Neural cell (in vitro differentiated cells): ENCODE data around the gene PTK6. TPM values are rescaled to one million over a fixed set of nuclear protein-coding genes. Genes with fewer than 3 reads are reported as not detected.

Experiments used
- H2AFZ ChIP-seq: fragments of 200-600, 300-800 bp; sonication (generic), shearing (Covaris generic); 2 replicates; pipeline ENCODE4 v1.6.0; 2014; ENCODE audit warnings: low read depth, mild to moderate bottlenecking, antibody characterized with exemption, low read length, moderate library complexity
- H3F3A ChIP-seq: fragments of 200-600 bp; shearing (Covaris generic); 2 replicates; pipeline ENCODE4 v1.6.1; 2016; ENCODE audit warnings: mild to moderate bottlenecking, moderate library complexity, mixed read lengths, antibody characterized with exemption, low read length; ENCODE audit not compliant: insufficient read depth, poor library complexity, severe bottlenecking
- H3K27ac ChIP-seq: fragments of 200-600, 300-800 bp; sonication (generic), shearing (Covaris generic); 2 replicates; pipeline ENCODE4 v1.5.1; 2014; ENCODE audit warnings: mild to moderate bottlenecking, low read length, moderate library complexity
- H3K27me3 ChIP-seq: fragments of 300-800, 200-600 bp; sonication (generic), shearing (Covaris generic); 2 replicates; pipeline ENCODE4 v1.6.0; 2014; ENCODE audit warnings: mild to moderate bottlenecking, low read depth, low read length, moderate library complexity; ENCODE audit not compliant: insufficient read depth
- H3K36me3 ChIP-seq: fragments of 300-800, 200-600 bp; sonication (generic), shearing (Covaris generic); 2 replicates; pipeline ENCODE4 v1.5.1; 2014; ENCODE audit warnings: mild to moderate bottlenecking, antibody characterized with exemption, low read length, moderate library complexity; ENCODE audit not compliant: insufficient read depth
- H3K4me2 ChIP-seq: fragments of 300-800, 200-600 bp; sonication (generic), shearing (Covaris generic); 2 replicates; pipeline ENCODE4 v1.6.0; 2014; ENCODE audit warnings: mild to moderate bottlenecking, low read length
- H3K4me3 ChIP-seq: fragments of 300-800, 200-600 bp; sonication (generic), shearing (Covaris generic); 2 replicates; pipeline ENCODE4 v1.5.1; 2014; ENCODE audit warnings: mild to moderate bottlenecking, low read length, moderate library complexity
- H3K79me2 ChIP-seq: fragments of 200-600 bp; shearing (Covaris generic); replicated peaks from 2 replicates; pipeline ENCODE4 v1.6.0; 2014; ENCODE audit warnings: mild to moderate bottlenecking, low read length, moderate library complexity; ENCODE audit not compliant: insufficient read depth
- H3K9ac ChIP-seq: fragments of 300-800, 200-600 bp; sonication (generic), shearing (Covaris generic); 2 replicates; pipeline ENCODE4 v1.6.1; 2016; ENCODE audit warnings: mild to moderate bottlenecking, low read length, mixed read lengths
- H3K9me2 ChIP-seq: fragments of 200-600 bp; shearing (Covaris generic); 2 replicates; pipeline ENCODE4 v1.6.1; 2016; ENCODE audit warnings: mild to moderate bottlenecking, low read length, mixed read lengths; ENCODE audit not compliant: insufficient read depth
- H3K9me3 ChIP-seq: fragments of 200-600, 300-800 bp; sonication (generic), shearing (Covaris generic); 2 replicates; pipeline ENCODE4 v1.6.1; 2016; ENCODE audit warnings: mild to moderate bottlenecking, mixed run types, low read length, moderate library complexity, mixed read lengths
- H4K20me1 ChIP-seq: fragments of 200-600 bp; shearing (Covaris generic); 2 replicates; pipeline ENCODE4 v1.6.1; 2016; ENCODE audit warnings: mild to moderate bottlenecking, mixed run types; ENCODE audit not compliant: insufficient read depth
- CTCF ChIP-seq: fragments of 450-650 bp; IDR thresholded peaks from 2 replicates; pipeline ENCODE4 v1.5.1; 2014; ENCODE audit warnings: antibody characterized with exemption, mild to moderate bottlenecking, moderate library complexity; ENCODE audit not compliant: poor library complexity, severe bottlenecking
- EP300 ChIP-seq: fragments of 450-650 bp; conservative IDR thresholded peaks from 2 replicates; pipeline ENCODE4 v1.6.1; 2014; ENCODE audit warnings: antibody characterized with exemption, mild to moderate bottlenecking, moderate library complexity; ENCODE audit not compliant: poor library complexity, severe bottlenecking
- EZH2 ChIP-seq: fragments of 200-600, 300-800 bp; shearing (Covaris generic), sonication (generic); IDR thresholded peaks from 2 replicates; pipeline ENCODE4 v1.6.1; 2014; ENCODE audit warnings: antibody characterized with exemption, low read length, borderline replicate concordance, mild to moderate bottlenecking; ENCODE audit not compliant: insufficient read depth, poor library complexity, severe bottlenecking
- MXI1 ChIP-seq: fragments of 450-650 bp; conservative IDR thresholded peaks from 2 replicates; pipeline ENCODE4 v1.6.1; 2014; ENCODE audit warnings: antibody characterized with exemption, mild to moderate bottlenecking; ENCODE audit not compliant: poor library complexity, severe bottlenecking
- POLR2AphosphoS5 ChIP-seq: IDR thresholded peaks from 2 replicates; pipeline ENCODE4 v1.6.1; 2012
- RAD21 ChIP-seq: fragments of 450-650 bp; conservative IDR thresholded peaks from 2 replicates; pipeline ENCODE4 v1.6.1; 2014; ENCODE audit warnings: antibody characterized with exemption, mild to moderate bottlenecking, moderate library complexity
- SMC3 ChIP-seq: fragments of 450-650 bp; conservative IDR thresholded peaks from 2 replicates; pipeline ENCODE4 v1.6.1; 2014; ENCODE audit warnings: antibody characterized with exemption, mild to moderate bottlenecking, moderate library complexity; ENCODE audit not compliant: poor library complexity
- TAF1 ChIP-seq: IDR thresholded peaks from 2 replicates; pipeline ENCODE4 v1.6.1; 2012; ENCODE audit warnings: low read depth
- polyA plus RNA-seq: library from polyadenylated mRNA; depleted of rRNA; stranded (reverse); fragments of >200 nt; gene quantifications from 2 replicates; pipeline ENCODE4 v1.2.3, GENCODE V29; 2014

Gene PTK6
- polyA plus RNA-seq, 1 donor from 2014 or later: not detected

GRCh38 chr20:63500151-63500901 is 36.9 kb downstream of the PTK6 start:
- TF ChIP-seq CTCF: no peak
- TF ChIP-seq EZH2: no peak
- TF ChIP-seq TAF1: peak; percentile 1
- no peak for TF ChIP-seq RAD21
- no peak for TF ChIP-seq EP300
- TF ChIP-seq POLR2AphosphoS5: no peak
- H3K79me2 ChIP-seq: peaks cover 3% of the 10 kb centered on the region
- no peak overlapping the region for H3K27ac ChIP-seq
- no peaks in the 10 kb centered on the region for H3K9me2 ChIP-seq
- no peaks in the 10 kb centered on the region for H3K27me3 ChIP-seq
- no peaks in the 10 kb centered on the region for H4K20me1 ChIP-seq
- no peak overlapping the region for H3K4me2 ChIP-seq
- no peak overlapping the region for H3K4me3 ChIP-seq
- H3K9ac ChIP-seq: no peak overlapping the region
- H3F3A ChIP-seq: no peaks in the 10 kb centered on the region
- H3K9me3 ChIP-seq: peaks cover under 1% of the 10 kb centered on the region
- H3K36me3 ChIP-seq: no peaks in the 10 kb centered on the region
- no peak overlapping the region for H2AFZ ChIP-seq

GRCh38 chr20:63499338-63499969 is 37.7 kb downstream of the PTK6 start:
- peaks cover 8% of the 10 kb centered on the region for H3K36me3 ChIP-seq
- peak overlapping the region; percentile 85 for H3K9ac ChIP-seq
- no peaks in the 10 kb centered on the region for H3K9me3 ChIP-seq
- H2AFZ ChIP-seq: no peak overlapping the region
- no peak overlapping the region for H3K4me2 ChIP-seq
- peak overlapping the region; percentile 88 for H3K4me3 ChIP-seq
- no peaks in the 10 kb centered on the region for H3K27me3 ChIP-seq
- no peaks in the 10 kb centered on the region for H3F3A ChIP-seq
- H3K79me2 ChIP-seq: peaks cover 3% of the 10 kb centered on the region
- peak; percentile 8 for TF ChIP-seq TAF1
- no peak for TF ChIP-seq EP300
- H3K27ac ChIP-seq: peak overlapping the region; percentile 44
- H4K20me1 ChIP-seq: no peaks in the 10 kb centered on the region
- H3K9me2 ChIP-seq: no peaks in the 10 kb centered on the region

GRCh38 chr20:63498960-63499337 is 38.2 kb downstream of the PTK6 start, which contains the start of gene EEF1A2:
Gene EEF1A2 (minus strand): TSS chr20:63499083. CDS start chr20:63497763, 1,320 bp downstream.
- Histone ChIP-seq H3K9me2 (no peaks in the 10 kb centered on the region), H3K9me3 (no peaks in the 10 kb centered on the region), H3K4me3 (peak within 1 kb of the TSS; percentile 88), H4K20me1 (no peaks in the 10 kb centered on the region), H3K4me2 (peak within 1 kb of the TSS; percentile 84), H3K27me3 (no peaks in the 10 kb centered on the region), H3K9ac (peak within 1 kb of the TSS; percentile 85), H2AFZ (no peak within 1 kb of the TSS), H3K36me3 (peaks cover 12% of the 10 kb centered on the region), H3K27ac (peak within 1 kb of the TSS; percentile 44), H3K79me2 (peaks cover 3% of the 10 kb centered on the region), H3F3A (no peaks in the 10 kb centered on the region)
- no peak for TF ChIP-seq SMC3
- peak; percentile 65 for TF ChIP-seq POLR2AphosphoS5
- TF ChIP-seq RAD21: peak; percentile 40
- peak; percentile 58 for TF ChIP-seq MXI1
- TF ChIP-seq EZH2: no peak
- TF ChIP-seq CTCF: peak; percentile 60
